Calu3 (cell line): ENCODE measurements around the gene NIPSNAP2. TPM values are rescaled to one million over a fixed set of nuclear protein-coding genes. Genes with fewer than 3 reads are reported as not detected.

Experiments used
- BruUV-seq: library from RNA; stranded (reverse); fragments of 400-500 nt; replicated peaks from 2 replicates; lab custom pipeline; 2021; lab: Mats Ljungman, UMichigan
- CTCF ChIA-PET: fragments of 300-600 bp; sonication (Branson Sonifier 250); formaldehyde crosslinking; loops from one replicate; lab custom pipeline; 2022; ENCODE audit warnings: antibody characterized with exemption; lab: Charles Lee
- DNase-seq: peaks from one replicate; pipeline ENCODE4 v3.0.0; 2022
- H3K27ac Mint-ChIP-seq: one replicate; pipeline ENCODE4 v1.8.0; 2022; ENCODE audit warnings: mixed read lengths; ENCODE audit not compliant: unreplicated experiment
- H3K27me3 Mint-ChIP-seq: one replicate; pipeline ENCODE4 v1.8.0; 2022; ENCODE audit warnings: mixed read lengths; ENCODE audit not compliant: unreplicated experiment
- H3K36me3 Mint-ChIP-seq: one replicate; pipeline ENCODE4 v1.8.0; 2022; ENCODE audit warnings: mild to moderate bottlenecking, moderate library complexity, mixed read lengths; ENCODE audit not compliant: insufficient read depth, unreplicated experiment
- H3K4me1 Mint-ChIP-seq: one replicate; pipeline ENCODE4 v1.8.0; 2022; ENCODE audit warnings: mild to moderate bottlenecking, low read depth, mixed read lengths; ENCODE audit not compliant: unreplicated experiment
- H3K4me3 Mint-ChIP-seq: one replicate; pipeline ENCODE4 v1.8.0; 2022; ENCODE audit warnings: mild to moderate bottlenecking, low read depth, moderate library complexity, mixed read lengths; ENCODE audit not compliant: unreplicated experiment
- H3K9me3 Mint-ChIP-seq: one replicate; pipeline ENCODE4 v1.8.0; 2022; ENCODE audit warnings: low read depth, mixed read lengths; ENCODE audit not compliant: unreplicated experiment
- intact Hi-C: fragments of 100-400 bp; cut with micrococcal nuclease; formaldehyde crosslinking; loops from one replicate; pipeline ENCODE4 v1.10.0; 2022; ENCODE audit not compliant: unreplicated experiment
- total RNA-seq: library from RNA; stranded (reverse); gene quantifications from 2 replicates; pipeline ENCODE4 v1.2.3, GENCODE V29; 2022
- TF ChIP-seq, protein P1 (sequence below): fragments of 200-600 bp; IDR thresholded peaks from one replicate; pipeline ENCODE4 v1.8.0; 2022; ENCODE audit warnings: antibody characterized with exemption; ENCODE audit not compliant: unreplicated experiment

NIPSNAP2 gene
- total RNA-seq, 1 experiment from 2014 or later, result 93.8 TPM

DNA sequence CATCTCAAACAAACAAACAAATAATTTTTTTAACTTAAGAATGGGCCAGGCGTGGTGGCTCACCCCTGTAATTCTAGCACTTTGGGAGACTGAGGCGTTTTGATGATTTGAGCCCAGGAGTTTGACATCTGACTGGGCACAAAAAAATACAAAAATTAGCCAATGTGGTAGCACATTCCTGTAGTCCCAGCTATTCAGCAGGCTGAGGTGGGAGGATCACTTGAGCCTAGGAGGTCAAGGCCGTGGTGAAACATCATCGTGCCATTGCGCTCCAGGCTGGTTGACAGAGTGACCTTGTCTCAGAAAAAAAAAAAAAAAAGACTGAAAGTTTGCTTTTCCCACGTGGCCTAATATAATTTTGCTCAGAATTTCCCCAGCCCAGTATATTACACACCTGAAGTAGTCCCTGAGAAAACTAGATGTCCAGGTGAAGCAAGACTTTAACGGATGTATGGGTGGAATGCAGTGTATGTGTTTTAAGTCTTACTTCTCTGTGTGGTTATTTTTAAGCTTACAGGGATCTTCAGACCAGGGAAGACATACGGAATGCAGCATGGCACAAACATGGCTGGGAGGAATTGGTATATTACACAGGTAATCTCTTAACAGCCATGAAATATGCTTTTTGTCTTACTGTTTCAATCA lies 32.6 kb downstream of the NIPSNAP2 start:
- CTCF ChIA-PET, result no interaction called here
- peaks cover 28% of the 10 kb centered on the region for H3K36me3 Mint-ChIP-seq
- no peaks in the 10 kb centered on the region for H3K27me3 Mint-ChIP-seq
- no peak overlapping the region for H3K4me3 Mint-ChIP-seq
- BruUV-seq, result no TSS peak
- intact Hi-C loops, result no loop called here
- H3K4me1 Mint-ChIP-seq, result peaks cover 13% of the 10 kb centered on the region
- TF ChIP-seq, protein P1, sequence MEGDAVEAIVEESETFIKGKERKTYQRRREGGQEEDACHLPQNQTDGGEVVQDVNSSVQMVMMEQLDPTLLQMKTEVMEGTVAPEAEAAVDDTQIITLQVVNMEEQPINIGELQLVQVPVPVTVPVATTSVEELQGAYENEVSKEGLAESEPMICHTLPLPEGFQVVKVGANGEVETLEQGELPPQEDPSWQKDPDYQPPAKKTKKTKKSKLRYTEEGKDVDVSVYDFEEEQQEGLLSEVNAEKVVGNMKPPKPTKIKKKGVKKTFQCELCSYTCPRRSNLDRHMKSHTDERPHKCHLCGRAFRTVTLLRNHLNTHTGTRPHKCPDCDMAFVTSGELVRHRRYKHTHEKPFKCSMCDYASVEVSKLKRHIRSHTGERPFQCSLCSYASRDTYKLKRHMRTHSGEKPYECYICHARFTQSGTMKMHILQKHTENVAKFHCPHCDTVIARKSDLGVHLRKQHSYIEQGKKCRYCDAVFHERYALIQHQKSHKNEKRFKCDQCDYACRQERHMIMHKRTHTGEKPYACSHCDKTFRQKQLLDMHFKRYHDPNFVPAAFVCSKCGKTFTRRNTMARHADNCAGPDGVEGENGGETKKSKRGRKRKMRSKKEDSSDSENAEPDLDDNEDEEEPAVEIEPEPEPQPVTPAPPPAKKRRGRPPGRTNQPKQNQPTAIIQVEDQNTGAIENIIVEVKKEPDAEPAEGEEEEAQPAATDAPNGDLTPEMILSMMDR, result no peak
- H3K27ac Mint-ChIP-seq, result no peak overlapping the region
- H3K9me3 Mint-ChIP-seq, result no peaks in the 10 kb centered on the region
- DNase-seq, result no peak

DNA sequence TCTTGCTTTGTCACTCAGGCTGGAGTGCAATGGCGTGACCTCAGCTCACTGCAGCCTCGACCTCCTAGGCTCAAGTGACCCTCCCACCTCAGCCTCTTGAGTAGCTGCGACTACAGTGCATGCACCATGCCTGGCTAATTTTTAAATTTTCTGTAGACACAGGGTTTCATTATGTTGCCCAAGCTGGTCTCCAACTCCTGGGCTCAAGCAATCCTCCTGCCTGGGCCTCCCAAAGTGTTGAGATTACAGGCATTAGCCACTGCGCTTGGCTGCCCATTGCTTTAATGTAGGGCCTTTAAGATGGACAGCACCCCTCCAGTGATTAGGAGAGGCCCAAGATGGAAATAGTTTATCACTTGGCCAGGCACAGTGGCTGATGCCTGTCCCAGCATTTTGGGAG lies 39.4 kb downstream of the NIPSNAP2 start:
- no peaks in the 10 kb centered on the region for H3K9me3 Mint-ChIP-seq
- H3K27me3 Mint-ChIP-seq, result no peaks in the 10 kb centered on the region
- CTCF ChIA-PET, result interaction anchor here (0.6 kb wide), 1 partner anchor 25 kb away, joined by 6 read pairs; no protein-coding TSS in a partner anchor
- H3K4me1 Mint-ChIP-seq, result peaks cover 20% of the 10 kb centered on the region
- no peak for DNase-seq
- no TSS peak for BruUV-seq
- intact Hi-C loops, result loop anchor here (1.0 kb wide), 1 partner anchor 71 kb away; no protein-coding TSS in a partner anchor
- peaks cover 18% of the 10 kb centered on the region for H3K36me3 Mint-ChIP-seq
- H3K27ac Mint-ChIP-seq, result no peak overlapping the region
- H3K4me3 Mint-ChIP-seq, result no peak overlapping the region
- TF ChIP-seq, protein P1, result no peak

DNA sequence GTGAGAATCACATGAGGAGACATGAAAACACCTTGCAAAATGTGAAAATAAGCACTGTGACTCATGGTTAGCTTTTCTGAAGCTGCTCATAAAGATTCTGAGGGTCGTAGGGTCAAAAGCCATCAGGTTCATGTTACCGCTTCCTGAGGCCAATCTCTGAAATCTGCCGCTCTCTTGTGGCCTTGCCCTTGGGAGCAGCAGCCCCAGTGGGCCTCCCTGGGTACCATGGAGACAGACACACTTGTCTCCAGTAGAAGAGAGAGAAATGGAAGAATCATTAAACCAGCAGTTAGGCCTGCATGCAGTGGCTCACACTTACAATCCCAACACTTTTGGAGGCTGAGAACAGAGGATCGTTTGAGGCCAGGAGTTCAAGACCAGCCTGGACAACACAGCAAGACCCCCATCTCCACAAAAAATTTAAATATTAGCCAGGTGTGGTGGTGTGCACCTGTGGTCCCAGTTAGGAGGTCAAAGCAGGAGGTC lies 42.8 kb downstream of the NIPSNAP2 start:
- no peak overlapping the region for H3K27ac Mint-ChIP-seq
- no peak for DNase-seq
- intact Hi-C loops, result no loop called here
- CTCF ChIA-PET, result interaction anchor here (0.7 to 1.6 kb wide), 3 partner anchors 17 to 57 kb away, joined by 3 to 6 read pairs (median 3); partner anchors contain the start of genes CCT6A, PSPH and SUMF2
- no TSS peak for BruUV-seq
- no peak overlapping the region for H3K4me3 Mint-ChIP-seq
- H3K36me3 Mint-ChIP-seq, result peaks cover 19% of the 10 kb centered on the region
- no peaks in the 10 kb centered on the region for H3K27me3 Mint-ChIP-seq
- H3K9me3 Mint-ChIP-seq, result no peaks in the 10 kb centered on the region
- peaks cover 7% of the 10 kb centered on the region for H3K4me1 Mint-ChIP-seq
- TF ChIP-seq, protein P1, result no peak

DNA sequence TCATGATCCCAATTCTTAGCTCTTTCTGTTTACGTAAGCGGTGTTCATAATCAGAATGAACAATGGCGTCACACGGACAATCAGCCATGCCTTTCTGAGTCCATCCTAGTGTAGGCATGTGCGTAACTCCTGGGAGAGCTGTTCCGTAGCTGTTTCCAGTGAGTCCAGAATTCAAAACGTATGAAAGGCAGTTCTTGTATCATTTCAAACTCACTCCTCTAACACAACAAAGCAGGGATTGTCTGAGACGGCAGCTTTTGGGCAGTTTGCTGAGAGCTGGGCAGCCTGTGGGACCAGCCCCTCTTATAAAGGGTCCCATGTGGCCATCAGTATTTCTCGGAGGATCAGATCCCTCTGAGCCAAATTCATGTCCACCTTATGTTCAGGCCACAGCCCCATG lies 43.5 kb downstream of the NIPSNAP2 start:
- TF ChIP-seq, protein P1, result no peak
- BruUV-seq, result no TSS peak
- intact Hi-C loops, result no loop called here
- CTCF ChIA-PET, result interaction anchor here (0.6 to 1.6 kb wide), 2 partner anchors 17 to 63 kb away, joined by 3 read pairs; no protein-coding TSS in a partner anchor
- peaks cover 23% of the 10 kb centered on the region for H3K36me3 Mint-ChIP-seq
- no peaks in the 10 kb centered on the region for H3K9me3 Mint-ChIP-seq
- peaks cover 7% of the 10 kb centered on the region for H3K4me1 Mint-ChIP-seq
- no peak overlapping the region for H3K4me3 Mint-ChIP-seq
- H3K27ac Mint-ChIP-seq, result no peak overlapping the region
- no peaks in the 10 kb centered on the region for H3K27me3 Mint-ChIP-seq
- no peak for DNase-seq
